HCT116 (cell line): ENCODE data around the gene GGACT.

Experiments
- CEBPB ChIP-seq: IDR thresholded peaks from 2 replicates; pipeline ENCODE4 v1.6.1; 2012; ENCODE audit warnings: low read depth
- CTCF ChIP-seq, 3 experiments: fragments of 200-600 bp in 1 of 3; sonication (generic) in 1 of 3; IDR thresholded peaks in 2 of 3; conservative IDR thresholded peaks in 1 of 3; 2 replicates each; pipeline ENCODE4 v1.5.1; 2012 to 2017; ENCODE audit warnings: low read depth in 2 of 3, low read length in 2 of 3, antibody characterized with exemption in 1 of 3, borderline replicate concordance in 1 of 3, control low read depth in 1 of 3, mild to moderate bottlenecking in 1 of 3, mixed read lengths in 1 of 3, mixed run types in 1 of 3, moderate library complexity in 1 of 3; ENCODE audit not compliant: insufficient read depth in 1 of 3
- EZH2phosphoT487 ChIP-seq: fragments of 200-600 bp; IDR thresholded peaks from 2 replicates; pipeline ENCODE4 v1.6.1; 2018; ENCODE audit warnings: antibody characterized with exemption, borderline replicate concordance
- MAX ChIP-seq: IDR thresholded peaks from 2 replicates; pipeline ENCODE4 v1.6.1; 2012
- POLR2A ChIP-seq: IDR thresholded peaks from 2 replicates; pipeline ENCODE4 v1.7.0; 2011; ENCODE audit warnings: borderline replicate concordance; ENCODE audit not compliant: insufficient read depth, insufficient read length; ENCODE audit errors: extremely low read depth
- POLR2AphosphoS5 ChIP-seq: IDR thresholded peaks from 2 replicates; pipeline ENCODE4 v1.6.1; 2011; ENCODE audit warnings: mild to moderate bottlenecking, low read depth, low read length, moderate library complexity
- RAD21 ChIP-seq: IDR thresholded peaks from 2 replicates; pipeline ENCODE4 v1.6.1; 2012; ENCODE audit warnings: low read depth, mild to moderate bottlenecking
- SIN3A ChIP-seq: IDR thresholded peaks from 2 replicates; pipeline ENCODE4 v1.6.1; 2012; ENCODE audit warnings: low read depth
- ZFX ChIP-seq: fragments of 450-650 bp; IDR thresholded peaks from 2 replicates; pipeline ENCODE4 v1.6.1; 2017
- ZNF274 ChIP-seq: fragments of 200-500 bp; sonication (Bioruptor generic); IDR thresholded peaks from 2 replicates; pipeline ENCODE4 v1.6.1; 2014; ENCODE audit warnings: mild to moderate bottlenecking, low read depth, low read length, inconsistent platforms
- TF ChIP-seq, protein P1 (sequence below): IDR thresholded peaks from 2 replicates; pipeline ENCODE4 v1.6.1; 2012; ENCODE audit warnings: low read depth

DNA sequence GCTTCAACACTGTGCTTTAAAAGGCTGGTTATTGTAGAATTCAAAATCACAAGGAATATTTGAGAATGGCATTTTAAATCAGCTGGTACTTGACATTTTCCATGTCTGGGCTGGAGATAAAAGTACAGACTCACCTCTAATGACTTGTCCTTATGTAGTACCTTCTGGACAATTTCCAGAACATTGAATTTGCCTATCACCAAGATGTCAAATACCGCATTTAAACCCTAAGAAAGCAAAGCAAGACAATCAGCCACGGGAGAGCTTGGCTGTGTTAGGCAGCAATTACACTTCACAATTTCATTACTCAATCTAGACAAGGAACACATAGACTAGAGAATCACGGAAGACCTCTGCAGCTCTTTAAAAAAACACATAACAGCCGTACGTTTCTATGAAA lies 49.2 kb upstream of the GGACT start:
- TF ChIP-seq CTCF (IDR thresholded peaks at IDR 0.05 in 2 of 3, conservative IDR thresholded peaks at IDR 0.05 in 1 of 3; ENCODE audit: borderline replicate concordance in 1 of 3, insufficient read depth in 1 of 3, low read depth in 2 of 3, low read length in 2 of 3) (no peak), CEBPB (no peak), POLR2A (no peak), ZNF274 (no peak), SIN3A (no peak), POLR2AphosphoS5 (no peak), ZFX (no peak), RAD21 (no peak), EZH2phosphoT487 (no peak), MAX (no peak)
- TF ChIP-seq, protein P1, sequence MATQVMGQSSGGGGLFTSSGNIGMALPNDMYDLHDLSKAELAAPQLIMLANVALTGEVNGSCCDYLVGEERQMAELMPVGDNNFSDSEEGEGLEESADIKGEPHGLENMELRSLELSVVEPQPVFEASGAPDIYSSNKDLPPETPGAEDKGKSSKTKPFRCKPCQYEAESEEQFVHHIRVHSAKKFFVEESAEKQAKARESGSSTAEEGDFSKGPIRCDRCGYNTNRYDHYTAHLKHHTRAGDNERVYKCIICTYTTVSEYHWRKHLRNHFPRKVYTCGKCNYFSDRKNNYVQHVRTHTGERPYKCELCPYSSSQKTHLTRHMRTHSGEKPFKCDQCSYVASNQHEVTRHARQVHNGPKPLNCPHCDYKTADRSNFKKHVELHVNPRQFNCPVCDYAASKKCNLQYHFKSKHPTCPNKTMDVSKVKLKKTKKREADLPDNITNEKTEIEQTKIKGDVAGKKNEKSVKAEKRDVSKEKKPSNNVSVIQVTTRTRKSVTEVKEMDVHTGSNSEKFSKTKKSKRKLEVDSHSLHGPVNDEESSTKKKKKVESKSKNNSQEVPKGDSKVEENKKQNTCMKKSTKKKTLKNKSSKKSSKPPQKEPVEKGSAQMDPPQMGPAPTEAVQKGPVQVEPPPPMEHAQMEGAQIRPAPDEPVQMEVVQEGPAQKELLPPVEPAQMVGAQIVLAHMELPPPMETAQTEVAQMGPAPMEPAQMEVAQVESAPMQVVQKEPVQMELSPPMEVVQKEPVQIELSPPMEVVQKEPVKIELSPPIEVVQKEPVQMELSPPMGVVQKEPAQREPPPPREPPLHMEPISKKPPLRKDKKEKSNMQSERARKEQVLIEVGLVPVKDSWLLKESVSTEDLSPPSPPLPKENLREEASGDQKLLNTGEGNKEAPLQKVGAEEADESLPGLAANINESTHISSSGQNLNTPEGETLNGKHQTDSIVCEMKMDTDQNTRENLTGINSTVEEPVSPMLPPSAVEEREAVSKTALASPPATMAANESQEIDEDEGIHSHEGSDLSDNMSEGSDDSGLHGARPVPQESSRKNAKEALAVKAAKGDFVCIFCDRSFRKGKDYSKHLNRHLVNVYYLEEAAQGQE = no peak
